PC-9 (cell line): ENCODE data around the gene CPLANE1. TPM values are rescaled to one million over a fixed set of nuclear protein-coding genes. Genes with fewer than 3 reads are reported as not detected.

Source experiments
- BruUV-seq: library from RNA; stranded (reverse); fragments of 400-500 nt; replicated peaks from 2 replicates; lab custom pipeline; 2021; lab: Mats Ljungman, UMichigan
- CTCF ChIA-PET: fragments of 300-600 bp; sonication (Branson Sonifier 250); formaldehyde crosslinking; loops from one replicate; lab custom pipeline; 2022; ENCODE audit warnings: antibody characterized with exemption; lab: Charles Lee
- POLR2A ChIA-PET: fragments of 300-600 bp; sonication (Branson Sonifier 250); formaldehyde crosslinking; loops from one replicate; lab custom pipeline; 2022; ENCODE audit warnings: antibody characterized with exemption; ENCODE audit not compliant: unreplicated experiment; lab: Charles Lee
- DNase-seq, 2 experiments: peaks; one replicate each; pipeline versions ENCODE4 v3.0.0 to v3.0.0-alpha.2; 2015 to 2022; ENCODE audit warnings: mixed read lengths in 1 of 2
- H2AFZ ChIP-seq: fragments of 200-600 bp; sonication (generic); 2 replicates; pipeline ENCODE4 v1.8.1; 2017; ENCODE audit warnings: antibody characterized with exemption
- H3F3A ChIP-seq: fragments of 200-600 bp; sonication (generic); 2 replicates; pipeline ENCODE4 v1.8.1; 2017; ENCODE audit warnings: antibody characterized with exemption, mild to moderate bottlenecking, low read depth; ENCODE audit not compliant: insufficient read depth
- H3K27ac ChIP-seq: fragments of 200-600 bp; sonication (generic); 2 replicates; pipeline ENCODE4 v1.6.1; 2016; ENCODE audit warnings: mixed run types
- H3K27me3 ChIP-seq: fragments of 200-600 bp; sonication (generic); 2 replicates; pipeline ENCODE4 v1.6.1; 2016; ENCODE audit warnings: low read depth, mixed run types; ENCODE audit not compliant: insufficient read depth
- H3K36me3 ChIP-seq: fragments of 200-600 bp; sonication (generic); 2 replicates; pipeline ENCODE4 v1.6.1; 2016; ENCODE audit warnings: low read depth, mixed run types
- H3K4me1 ChIP-seq: fragments of 200-600 bp; sonication (generic); replicated peaks from 2 replicates; pipeline ENCODE4 v1.6.1; 2016; ENCODE audit warnings: mixed run types; ENCODE audit not compliant: insufficient read depth
- H3K4me2 ChIP-seq: fragments of 200-600 bp; sonication (generic); 2 replicates; pipeline ENCODE4 v1.6.1; 2017; ENCODE audit warnings: mixed run types
- H3K4me3 ChIP-seq: fragments of 200-600 bp; sonication (generic); 2 replicates; pipeline ENCODE4 v1.6.1; 2016; ENCODE audit warnings: mixed run types
- H3K79me2 ChIP-seq: fragments of 200-600 bp; sonication (generic); 2 replicates; pipeline ENCODE4 v1.6.1; 2017; ENCODE audit warnings: low read depth, mixed run types
- H3K9me2 ChIP-seq: fragments of 200-600 bp; sonication (generic); 2 replicates; pipeline ENCODE4 v1.8.1; 2017; ENCODE audit warnings: mild to moderate bottlenecking; ENCODE audit not compliant: insufficient read depth
- H3K9me3 ChIP-seq: fragments of 200-600 bp; sonication (generic); 2 replicates; pipeline ENCODE4 v1.8.1; 2016; ENCODE audit warnings: low read depth; ENCODE audit not compliant: insufficient read depth
- H4K20me1 ChIP-seq: fragments of 200-600 bp; sonication (generic); 2 replicates; pipeline ENCODE4 v1.8.1; 2017; ENCODE audit not compliant: insufficient read depth
- EZH2 ChIP-seq: fragments of 200-600 bp; sonication (generic); IDR thresholded peaks from 2 replicates; pipeline ENCODE4 v1.8.0; 2017; ENCODE audit warnings: antibody characterized with exemption, low read depth
- intact Hi-C: fragments of 100-400 bp; cut with micrococcal nuclease; formaldehyde crosslinking; loops from one replicate; pipeline ENCODE4 v1.10.0; 2022; ENCODE audit not compliant: unreplicated experiment
- total RNA-seq: library from RNA; stranded (reverse); gene quantifications from 2 replicates; pipeline ENCODE4 v1.2.3, GENCODE V29; 2021
- TF ChIP-seq, protein P1 (sequence below): fragments of 200-600 bp; sonication (generic); conservative IDR thresholded peaks from 2 replicates; pipeline ENCODE4 v1.6.1; 2017; ENCODE audit warnings: mixed run types, antibody characterized with exemption, mild to moderate bottlenecking, moderate library complexity

CPLANE1 gene
- total RNA-seq, 1 experiment from 2014 or later, result 45.5 TPM

- POLR2A ChIA-PET, result no interaction called here
- intact Hi-C loops, result no loop called here
- Histone ChIP-seq H3K4me1 (no peaks in the 10 kb centered on the region), H3K36me3 (no peaks in the 10 kb centered on the region), H4K20me1 (no peaks in the 10 kb centered on the region), H3F3A (no peaks in the 10 kb centered on the region), H3K4me3 (no peak overlapping the region), H3K27me3 (no peaks in the 10 kb centered on the region), H3K9me3 (no peaks in the 10 kb centered on the region), H2AFZ (no peak overlapping the region), H3K79me2 (no peaks in the 10 kb centered on the region), H3K27ac (no peak overlapping the region), H3K4me2 (no peak overlapping the region), H3K9me2 (no peaks in the 10 kb centered on the region)
- BruUV-seq, result no TSS peak
- TF ChIP-seq EZH2, result no peak
- TF ChIP-seq, protein P1, sequence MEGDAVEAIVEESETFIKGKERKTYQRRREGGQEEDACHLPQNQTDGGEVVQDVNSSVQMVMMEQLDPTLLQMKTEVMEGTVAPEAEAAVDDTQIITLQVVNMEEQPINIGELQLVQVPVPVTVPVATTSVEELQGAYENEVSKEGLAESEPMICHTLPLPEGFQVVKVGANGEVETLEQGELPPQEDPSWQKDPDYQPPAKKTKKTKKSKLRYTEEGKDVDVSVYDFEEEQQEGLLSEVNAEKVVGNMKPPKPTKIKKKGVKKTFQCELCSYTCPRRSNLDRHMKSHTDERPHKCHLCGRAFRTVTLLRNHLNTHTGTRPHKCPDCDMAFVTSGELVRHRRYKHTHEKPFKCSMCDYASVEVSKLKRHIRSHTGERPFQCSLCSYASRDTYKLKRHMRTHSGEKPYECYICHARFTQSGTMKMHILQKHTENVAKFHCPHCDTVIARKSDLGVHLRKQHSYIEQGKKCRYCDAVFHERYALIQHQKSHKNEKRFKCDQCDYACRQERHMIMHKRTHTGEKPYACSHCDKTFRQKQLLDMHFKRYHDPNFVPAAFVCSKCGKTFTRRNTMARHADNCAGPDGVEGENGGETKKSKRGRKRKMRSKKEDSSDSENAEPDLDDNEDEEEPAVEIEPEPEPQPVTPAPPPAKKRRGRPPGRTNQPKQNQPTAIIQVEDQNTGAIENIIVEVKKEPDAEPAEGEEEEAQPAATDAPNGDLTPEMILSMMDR, result no peak
- no peak for DNase-seq
- CTCF ChIA-PET, result no interaction called here
Measured at GRCh38 chr5:37172957-37173356, 76.2 kb downstream of the CPLANE1 start.

- no peak for TF ChIP-seq EZH2
- TF ChIP-seq, protein P1, result no peak
- Histone ChIP-seq H3K4me1 (no peaks in the 10 kb centered on the region), H4K20me1 (no peaks in the 10 kb centered on the region), H3F3A (no peaks in the 10 kb centered on the region), H3K9me3 (no peaks in the 10 kb centered on the region), H3K4me3 (no peak overlapping the region), H3K79me2 (no peaks in the 10 kb centered on the region), H3K27ac (no peak overlapping the region), H3K27me3 (no peaks in the 10 kb centered on the region), H3K9me2 (no peaks in the 10 kb centered on the region), H3K36me3 (no peaks in the 10 kb centered on the region), H3K4me2 (no peak overlapping the region), H2AFZ (no peak overlapping the region)
- DNase-seq, result no peak
- intact Hi-C loops, result no loop called here
- ChIA-PET CTCF (no interaction called here), POLR2A (no interaction called here)
- no TSS peak for BruUV-seq
Measured at GRCh38 chr5:37170856-37171255, 78.3 kb downstream of the CPLANE1 start.

GRCh38 chr5:37166197-37166596 is 83.0 kb downstream of the CPLANE1 start:
- Histone ChIP-seq H3K4me3 (no peak overlapping the region), H2AFZ (no peak overlapping the region), H3K79me2 (no peaks in the 10 kb centered on the region), H3K9me3 (no peaks in the 10 kb centered on the region), H3F3A (no peaks in the 10 kb centered on the region), H3K4me1 (no peaks in the 10 kb centered on the region), H3K27ac (no peak overlapping the region), H3K27me3 (no peaks in the 10 kb centered on the region), H3K4me2 (no peak overlapping the region), H3K36me3 (no peaks in the 10 kb centered on the region), H4K20me1 (no peaks in the 10 kb centered on the region), H3K9me2 (no peaks in the 10 kb centered on the region)
- no TSS peak for BruUV-seq
- POLR2A ChIA-PET, result no interaction called here
- no peak for TF ChIP-seq EZH2
- TF ChIP-seq, protein P1, result no peak
- CTCF ChIA-PET, result no interaction called here
- no peak for DNase-seq
- intact Hi-C loops, result no loop called here
